KMS-11 (cell line): ENCODE results near the gene AP2B1.

Source experiments
- H2AFZ ChIP-seq: fragments of 200-600 bp; sonication (generic); 2 replicates; pipeline ENCODE4 v1.6.1; 2016; ENCODE audit warnings: antibody characterized with exemption, mixed run types, low read depth
- H3K27ac ChIP-seq: fragments of 200-600 bp; sonication (generic); 2 replicates; pipeline ENCODE4 v1.6.1; 2016; ENCODE audit warnings: mild to moderate bottlenecking, mixed run types
- H3K27me3 ChIP-seq: fragments of 200-600 bp; sonication (generic); 2 replicates; pipeline ENCODE4 v1.6.1; 2017; ENCODE audit warnings: mild to moderate bottlenecking, low read depth, mixed run types, moderate library complexity; ENCODE audit not compliant: insufficient read depth
- H3K36me3 ChIP-seq: fragments of 200-600 bp; sonication (generic); 2 replicates; pipeline ENCODE4 v1.6.1; 2017; ENCODE audit warnings: mild to moderate bottlenecking, mixed run types; ENCODE audit not compliant: insufficient read depth
- H3K4me1 ChIP-seq: fragments of 200-600 bp; sonication (generic); 2 replicates; pipeline ENCODE4 v1.6.1; 2016; ENCODE audit warnings: mild to moderate bottlenecking, low read depth, mixed run types; ENCODE audit not compliant: poor library complexity, severe bottlenecking
- H3K4me2 ChIP-seq: fragments of 200-600 bp; sonication (generic); 2 replicates; pipeline ENCODE4 v1.7.0; 2016; ENCODE audit warnings: mild to moderate bottlenecking, mixed run types
- H3K4me3 ChIP-seq: fragments of 200-600 bp; sonication (generic); IDR thresholded peaks from 2 replicates; pipeline ENCODE4 v1.6.1; 2017; ENCODE audit warnings: low read depth, low read length, mixed read lengths; ENCODE audit not compliant: insufficient read depth
- H3K79me2 ChIP-seq: fragments of 200-600 bp; sonication (generic); 2 replicates; pipeline ENCODE4 v1.6.1; 2016; ENCODE audit warnings: low read depth, mixed run types; ENCODE audit not compliant: insufficient read depth
- H3K9ac ChIP-seq: fragments of 200-600 bp; sonication (generic); 2 replicates; pipeline ENCODE4 v1.6.1; 2016; ENCODE audit warnings: mild to moderate bottlenecking, mixed run types
- H4K20me1 ChIP-seq: fragments of 200-600 bp; sonication (generic); 2 replicates; pipeline ENCODE4 v1.6.1; 2016; ENCODE audit warnings: mild to moderate bottlenecking, mixed run types; ENCODE audit not compliant: insufficient read depth
- TF ChIP-seq, protein P1 (sequence below): fragments of 200-600 bp; sonication (generic); conservative IDR thresholded peaks from 2 replicates; pipeline ENCODE4 v1.6.1; 2017; ENCODE audit warnings: low read depth, mild to moderate bottlenecking, antibody characterized with exemption, low read length, moderate library complexity, mixed read lengths

The AP2B1 gene

DNA sequence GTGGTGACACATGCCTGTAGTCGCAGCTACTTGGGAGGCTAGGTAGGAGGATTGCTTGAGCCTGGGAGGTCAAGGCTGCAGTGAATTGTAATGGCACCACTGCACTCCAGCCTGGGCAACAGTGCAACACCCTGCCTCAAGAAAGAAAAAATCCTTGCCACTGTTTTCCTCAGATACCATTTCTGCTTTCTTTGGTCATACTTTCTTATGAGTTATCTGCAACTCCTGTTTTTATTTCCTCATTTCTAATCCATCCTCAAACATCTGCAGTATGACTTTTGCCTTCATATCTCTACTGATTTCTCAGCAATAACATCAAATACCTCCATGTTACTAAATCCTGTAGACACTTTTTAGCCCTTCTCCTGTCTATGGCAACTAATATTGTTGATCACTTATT is 3.1 kb upstream of the AP2B1 start:
- H4K20me1 ChIP-seq, result no peaks in the 10 kb centered on the region
- H2AFZ ChIP-seq, result no peak overlapping the region
- no peaks in the 10 kb centered on the region for H3K36me3 ChIP-seq
- H3K4me3 ChIP-seq, result no peak overlapping the region
- peaks cover 9% of the 10 kb centered on the region; the same call in 1 of the 2 replicates for H3K79me2 ChIP-seq
- no peak overlapping the region for H3K4me2 ChIP-seq
- H3K9ac ChIP-seq, result no peak overlapping the region
- H3K27ac ChIP-seq, result no peak overlapping the region
- no peaks in the 10 kb centered on the region for H3K27me3 ChIP-seq
- H3K4me1 ChIP-seq, result peaks cover 22% of the 10 kb centered on the region
- TF ChIP-seq, protein P1, sequence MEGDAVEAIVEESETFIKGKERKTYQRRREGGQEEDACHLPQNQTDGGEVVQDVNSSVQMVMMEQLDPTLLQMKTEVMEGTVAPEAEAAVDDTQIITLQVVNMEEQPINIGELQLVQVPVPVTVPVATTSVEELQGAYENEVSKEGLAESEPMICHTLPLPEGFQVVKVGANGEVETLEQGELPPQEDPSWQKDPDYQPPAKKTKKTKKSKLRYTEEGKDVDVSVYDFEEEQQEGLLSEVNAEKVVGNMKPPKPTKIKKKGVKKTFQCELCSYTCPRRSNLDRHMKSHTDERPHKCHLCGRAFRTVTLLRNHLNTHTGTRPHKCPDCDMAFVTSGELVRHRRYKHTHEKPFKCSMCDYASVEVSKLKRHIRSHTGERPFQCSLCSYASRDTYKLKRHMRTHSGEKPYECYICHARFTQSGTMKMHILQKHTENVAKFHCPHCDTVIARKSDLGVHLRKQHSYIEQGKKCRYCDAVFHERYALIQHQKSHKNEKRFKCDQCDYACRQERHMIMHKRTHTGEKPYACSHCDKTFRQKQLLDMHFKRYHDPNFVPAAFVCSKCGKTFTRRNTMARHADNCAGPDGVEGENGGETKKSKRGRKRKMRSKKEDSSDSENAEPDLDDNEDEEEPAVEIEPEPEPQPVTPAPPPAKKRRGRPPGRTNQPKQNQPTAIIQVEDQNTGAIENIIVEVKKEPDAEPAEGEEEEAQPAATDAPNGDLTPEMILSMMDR, result no peak

DNA sequence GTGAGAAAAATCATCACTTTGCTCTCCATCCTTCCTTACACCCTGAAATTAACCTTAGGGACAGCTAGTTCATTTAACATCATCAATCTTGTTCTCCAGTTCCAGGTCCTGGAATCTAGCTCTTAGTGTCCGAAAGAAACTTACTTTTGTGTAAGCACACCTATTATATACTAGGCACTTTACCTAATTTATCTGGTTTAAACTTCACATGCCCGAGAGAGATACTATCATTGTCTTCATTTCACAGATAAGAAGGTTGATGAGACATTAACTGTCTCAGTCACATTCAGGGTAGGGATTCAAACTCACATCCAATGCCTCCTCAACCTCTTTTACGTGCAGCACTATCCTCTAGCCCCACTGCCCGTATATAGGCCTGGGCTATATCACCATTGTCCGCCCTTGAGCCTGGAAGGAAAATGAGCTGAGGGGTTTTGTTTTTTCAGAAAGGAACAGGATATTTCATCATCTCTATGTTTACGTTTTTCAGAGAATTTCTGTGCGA is 501 bp upstream of the AP2B1 start:
- H3K36me3 ChIP-seq, result no peaks in the 10 kb centered on the region
- TF ChIP-seq, protein P1, result no peak
- H3K4me1 ChIP-seq, result peaks cover 20% of the 10 kb centered on the region
- H3K27me3 ChIP-seq, result no peaks in the 10 kb centered on the region
- peak overlapping the region; percentile 92 for H3K9ac ChIP-seq
- peak overlapping the region; percentile 85 for H2AFZ ChIP-seq
- H3K79me2 ChIP-seq, result peaks cover 35% of the 10 kb centered on the region
- peak overlapping the region; percentile 93 for H3K27ac ChIP-seq
- no peaks in the 10 kb centered on the region for H4K20me1 ChIP-seq
- H3K4me2 ChIP-seq, result peak overlapping the region; percentile 66
- no peak overlapping the region for H3K4me3 ChIP-seq

DNA sequence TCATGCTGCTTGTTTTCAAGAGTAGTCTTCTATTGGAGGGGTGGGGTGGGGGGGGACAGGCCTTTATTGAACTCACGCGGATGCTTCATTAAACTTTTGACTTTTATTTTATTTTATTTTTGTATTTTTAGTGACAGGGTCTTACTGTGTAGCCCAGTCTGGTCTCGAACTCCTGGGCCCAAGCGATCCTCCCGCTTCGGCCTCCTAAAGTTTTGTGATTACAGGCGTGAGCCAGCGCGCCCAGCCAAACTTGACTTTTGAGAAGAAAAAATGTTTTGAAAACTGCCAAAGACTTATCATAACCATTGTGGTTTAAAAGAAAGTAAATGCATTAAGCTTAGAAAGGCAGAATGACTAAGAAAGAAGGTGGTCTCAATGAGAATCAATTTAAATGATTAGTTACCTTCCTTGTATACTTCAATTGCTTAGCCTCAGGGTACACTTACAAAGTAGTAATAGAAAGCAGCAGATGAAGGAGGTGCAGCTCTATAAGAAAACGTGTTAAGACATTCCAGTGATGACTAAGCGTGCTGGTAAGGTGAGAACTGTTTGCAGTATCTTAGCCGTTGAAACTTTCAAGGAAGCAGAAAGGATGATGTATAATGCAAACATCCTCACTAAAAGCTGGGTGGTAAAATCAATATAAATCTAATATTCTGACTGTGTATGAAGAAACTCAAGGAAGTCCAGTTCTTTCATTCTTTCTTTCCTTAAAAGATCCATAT is 1.2 kb downstream of the AP2B1 start:
- Histone ChIP-seq H3K4me3 (no peak overlapping the region), H3K27ac (no peak overlapping the region; the same call in 1 of the 2 replicates), H3K36me3 (no peaks in the 10 kb centered on the region)

GRCh38 chr17:35596072-35596471 is 8.9 kb downstream of the AP2B1 start:
- Histone ChIP-seq H3K79me2 (peaks cover 18% of the 10 kb centered on the region), H4K20me1 (no peaks in the 10 kb centered on the region), H3K27me3 (no peaks in the 10 kb centered on the region), H2AFZ (no peak overlapping the region), H3K4me3 (no peak overlapping the region), H3K36me3 (0 out of 2 replicates have a peak, but pooled peaks cover 4% of the 10 kb centered on the region), H3K27ac (no peak overlapping the region), H3K4me2 (no peak overlapping the region), H3K4me1 (no peaks in the 10 kb centered on the region), H3K9ac (no peak overlapping the region)
- TF ChIP-seq, protein P1, result no peak

More for the DNA sequence above, 1.2 kb downstream of the AP2B1 start:
- Histone ChIP-seq H3K9ac (peak overlapping the region; percentile 92; the same call in 1 of the 2 replicates), H3K79me2 (peaks cover 47% of the 10 kb centered on the region), H3K4me1 (peaks cover 20% of the 10 kb centered on the region), H3K4me2 (peak overlapping the region; percentile 66), H2AFZ (no peak overlapping the region), H4K20me1 (no peaks in the 10 kb centered on the region), H3K27me3 (no peaks in the 10 kb centered on the region)
- TF ChIP-seq, protein P1, result no peak
